GM13976 (cell line): Measurements from ENCODE around the gene MS4A6A.

Experiments used
- DNase-seq: peaks from one replicate; pipeline ENCODE4 v3.0.0; 2012; ENCODE audit warnings: low spot score
- in situ Hi-C: fragments of 300-500 bp; cut with MboI; formaldehyde crosslinking; loops from one replicate; pipeline ENCODE4 v1.12.0; 2022; ENCODE audit warnings: low sequenced_read_pairs, mixed read lengths, inconsistent platforms; ENCODE audit not compliant: unreplicated experiment
- TF ChIP-seq, protein P1 (sequence below): IDR thresholded peaks from 2 replicates; pipeline ENCODE4 v1.5.1; 2012; ENCODE audit warnings: borderline replicate concordance, mild to moderate bottlenecking; ENCODE audit not compliant: insufficient read depth; ENCODE audit errors: extremely low read depth, missing control alignments, control extremely low read depth

The MS4A6A gene, protein sequence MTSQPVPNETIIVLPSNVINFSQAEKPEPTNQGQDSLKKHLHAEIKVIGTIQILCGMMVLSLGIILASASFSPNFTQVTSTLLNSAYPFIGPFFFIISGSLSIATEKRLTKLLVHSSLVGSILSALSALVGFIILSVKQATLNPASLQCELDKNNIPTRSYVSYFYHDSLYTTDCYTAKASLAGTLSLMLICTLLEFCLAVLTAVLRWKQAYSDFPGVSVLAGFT

DNA sequence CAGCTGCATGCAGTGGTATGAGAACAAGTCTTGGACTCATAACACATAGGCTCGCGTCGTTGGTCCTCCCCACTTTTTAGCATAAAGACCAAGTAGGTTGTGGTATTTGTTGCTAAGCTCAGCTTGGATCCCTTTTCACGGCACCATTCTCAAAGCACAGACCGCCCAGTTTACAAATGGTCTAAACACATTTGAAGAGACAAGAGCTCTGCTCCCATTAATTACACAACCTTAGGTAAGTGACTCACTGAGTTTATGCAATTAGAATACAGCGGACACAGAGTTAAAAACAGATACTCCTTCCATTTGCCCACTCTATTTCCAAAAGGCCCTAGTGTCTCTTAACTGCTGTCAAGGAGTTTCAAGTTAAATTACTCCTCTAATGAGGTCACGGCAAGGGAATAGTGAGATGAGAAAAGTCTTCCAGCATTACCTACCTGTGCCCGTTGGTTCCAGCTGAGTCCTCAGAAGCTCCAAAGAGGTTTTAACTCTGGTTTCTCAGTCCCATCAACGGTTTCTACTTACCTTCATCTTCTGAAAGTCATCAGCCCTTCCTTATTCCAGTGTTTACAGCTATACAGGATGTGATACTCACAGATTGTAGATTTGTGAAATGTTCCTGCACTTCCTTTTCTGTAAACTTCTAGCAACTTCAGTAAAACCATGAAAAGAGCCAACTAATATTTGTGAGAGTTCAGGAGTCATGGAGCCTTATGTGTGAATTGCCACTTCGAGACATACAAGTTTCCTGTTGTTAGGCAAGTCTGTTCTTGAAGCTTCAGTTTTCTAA, at the start of gene MS4A6A:
Gene MS4A6A, minus strand, starts transcription at position 543 of the 790 bp plus-strand sequence. CDS start 1,356 bp downstream, outside the sequence.
- no peak for DNase-seq
- TF ChIP-seq, protein P1, sequence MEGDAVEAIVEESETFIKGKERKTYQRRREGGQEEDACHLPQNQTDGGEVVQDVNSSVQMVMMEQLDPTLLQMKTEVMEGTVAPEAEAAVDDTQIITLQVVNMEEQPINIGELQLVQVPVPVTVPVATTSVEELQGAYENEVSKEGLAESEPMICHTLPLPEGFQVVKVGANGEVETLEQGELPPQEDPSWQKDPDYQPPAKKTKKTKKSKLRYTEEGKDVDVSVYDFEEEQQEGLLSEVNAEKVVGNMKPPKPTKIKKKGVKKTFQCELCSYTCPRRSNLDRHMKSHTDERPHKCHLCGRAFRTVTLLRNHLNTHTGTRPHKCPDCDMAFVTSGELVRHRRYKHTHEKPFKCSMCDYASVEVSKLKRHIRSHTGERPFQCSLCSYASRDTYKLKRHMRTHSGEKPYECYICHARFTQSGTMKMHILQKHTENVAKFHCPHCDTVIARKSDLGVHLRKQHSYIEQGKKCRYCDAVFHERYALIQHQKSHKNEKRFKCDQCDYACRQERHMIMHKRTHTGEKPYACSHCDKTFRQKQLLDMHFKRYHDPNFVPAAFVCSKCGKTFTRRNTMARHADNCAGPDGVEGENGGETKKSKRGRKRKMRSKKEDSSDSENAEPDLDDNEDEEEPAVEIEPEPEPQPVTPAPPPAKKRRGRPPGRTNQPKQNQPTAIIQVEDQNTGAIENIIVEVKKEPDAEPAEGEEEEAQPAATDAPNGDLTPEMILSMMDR: no peak
- in situ Hi-C loops: no loop called here

DNA sequence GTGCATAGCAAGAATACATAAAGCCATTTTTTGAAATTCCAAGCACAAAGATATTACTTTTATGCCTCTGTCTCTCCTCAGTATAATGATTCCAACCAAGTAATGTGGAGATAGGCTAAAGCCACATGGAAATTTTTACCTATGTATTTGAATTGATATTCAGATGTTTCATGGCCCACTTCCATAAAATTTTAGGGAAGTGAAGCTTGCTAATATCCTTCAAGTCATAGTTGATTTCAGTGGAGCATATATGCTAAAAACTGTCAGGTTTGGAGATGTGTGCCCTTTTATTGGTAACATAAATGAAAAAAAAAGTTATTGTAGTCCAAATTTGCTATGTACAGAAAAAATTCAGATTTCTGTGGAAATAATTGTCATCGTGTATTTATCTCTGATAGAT, 47.8 kb upstream of the MS4A6A start:
- in situ Hi-C loops: no loop called here
- DNase-seq: no peak
- TF ChIP-seq, protein P1: no peak

DNA sequence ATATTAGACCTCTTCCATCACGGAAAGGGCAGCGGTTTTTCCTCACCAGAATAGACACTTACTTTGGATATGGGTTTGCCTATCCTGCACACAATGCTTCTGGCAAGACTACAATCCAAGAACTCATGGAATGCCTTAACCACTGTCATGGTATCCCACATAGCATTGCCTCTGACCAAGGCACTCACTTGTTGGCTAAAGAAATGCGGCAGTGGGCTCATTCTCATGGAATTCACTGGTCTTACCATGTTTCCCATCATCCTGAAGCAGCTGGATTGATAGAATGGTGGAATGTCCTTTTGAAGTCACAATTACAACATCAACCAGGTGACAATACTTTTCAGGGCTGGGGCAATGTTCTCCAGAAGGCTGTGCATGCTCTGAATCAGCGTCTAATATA, 39.3 kb upstream of the MS4A6A start:
- DNase-seq: no peak
- TF ChIP-seq, protein P1: no peak
- in situ Hi-C loops: no loop called here

DNA sequence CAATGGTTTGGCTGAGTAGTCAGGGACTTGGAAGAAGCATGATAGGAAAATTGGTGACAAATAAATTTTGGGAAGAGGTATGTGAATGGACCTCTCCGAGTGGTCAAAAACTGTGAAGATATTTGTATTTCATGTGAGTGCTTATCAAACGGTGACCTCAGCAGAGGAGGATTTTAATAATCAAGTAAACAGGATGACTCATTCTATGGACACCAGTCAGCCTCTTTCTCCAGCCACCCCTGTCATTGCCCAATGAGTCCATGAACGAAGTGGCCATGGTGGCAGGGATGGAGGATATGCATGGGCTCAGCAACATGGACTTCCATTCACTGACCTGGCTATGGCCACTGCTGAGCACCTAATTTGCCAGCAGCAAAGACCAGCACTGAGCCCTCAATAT, 38.8 kb upstream of the MS4A6A start:
- DNase-seq: no peak
- in situ Hi-C loops: no loop called here
- TF ChIP-seq, protein P1: no peak

DNA sequence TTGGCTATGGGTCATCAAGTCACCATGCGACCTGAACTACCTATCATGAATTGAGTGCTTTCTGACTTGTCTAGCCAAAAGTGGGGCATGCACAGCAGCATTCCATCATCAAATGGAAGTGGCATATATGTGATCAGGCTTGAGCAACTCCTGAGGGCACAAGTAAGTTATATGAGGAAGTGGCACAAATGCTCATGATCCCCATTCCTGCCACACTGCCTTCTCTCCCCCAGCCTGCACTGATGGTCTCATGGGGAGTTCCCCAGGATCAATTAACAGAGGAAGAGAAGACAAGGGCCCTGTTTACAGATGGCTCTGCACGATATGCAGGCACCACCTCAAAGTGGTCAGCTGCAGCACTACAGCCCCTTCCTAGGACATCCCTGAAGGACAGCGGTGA, 38.3 kb upstream of the MS4A6A start:
- no peak for DNase-seq
- in situ Hi-C loops: no loop called here
- TF ChIP-seq, protein P1: no peak

DNA sequence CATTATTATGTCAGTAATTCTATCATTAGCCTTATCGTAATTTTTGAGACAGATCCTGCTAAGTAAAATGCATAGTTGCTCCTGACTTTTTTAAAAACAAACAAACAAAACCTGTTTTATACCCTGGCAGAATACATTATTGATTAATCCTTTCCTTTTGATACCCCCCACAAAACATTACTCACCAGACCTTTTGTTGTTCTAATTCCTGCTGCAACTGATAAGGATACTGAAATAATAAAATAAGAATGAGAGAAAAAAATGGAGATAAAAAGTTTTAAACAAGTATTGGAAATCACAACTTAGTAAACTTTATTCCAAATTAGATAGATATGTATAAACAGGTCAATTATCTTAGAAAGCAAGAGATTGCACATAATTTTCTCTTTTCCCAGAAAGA, 31.5 kb upstream of the MS4A6A start:
- in situ Hi-C loops: no loop called here
- DNase-seq: no peak
- TF ChIP-seq, protein P1: no peak
